H1 (cell line): ENCODE measurements around the gene SPACA5.

Experiments
- CTCF ChIP-seq, 3 experiments: IDR thresholded peaks; 1 replicate in 2 of 3; 2 replicates in 1 of 3; pipeline versions ENCODE4 v1.5.1 to v1.6.1; 2011; ENCODE audit warnings: low read length in 3 of 3, mild to moderate bottlenecking in 3 of 3, inconsistent platforms in 2 of 3, low read depth in 1 of 3, moderate library complexity in 1 of 3; ENCODE audit not compliant: insufficient read depth in 1 of 3; ENCODE audit errors: control extremely low read depth in 1 of 3
- POLR2A ChIP-seq, 2 experiments: IDR thresholded peaks; 1 replicate in 1 of 2; 2 replicates in 1 of 2; pipeline ENCODE4 v1.6.1; 2011; ENCODE audit warnings: low read depth in 2 of 2, low read length in 2 of 2, mild to moderate bottlenecking in 2 of 2; ENCODE audit errors: control extremely low read depth in 1 of 2
- RFX5 ChIP-seq: IDR thresholded peaks from 2 replicates; pipeline ENCODE4 v1.6.1; 2011; ENCODE audit warnings: low read depth, low read length, improper control_type of control experiment, borderline replicate concordance
- TAF1 ChIP-seq: IDR thresholded peaks from 2 replicates; pipeline ENCODE4 v1.6.1; 2011; ENCODE audit warnings: mild to moderate bottlenecking, low read depth, low read length
- TEAD4 ChIP-seq: IDR thresholded peaks from 2 replicates; pipeline ENCODE4 v1.6.1; 2012; ENCODE audit warnings: low read depth, low read length, inconsistent platforms, mixed read lengths
- ZNF274 ChIP-seq: IDR thresholded peaks from 2 replicates; pipeline ENCODE4 v1.7.0; 2012; ENCODE audit warnings: low read length, borderline replicate concordance; ENCODE audit errors: extremely low read depth

DNA sequence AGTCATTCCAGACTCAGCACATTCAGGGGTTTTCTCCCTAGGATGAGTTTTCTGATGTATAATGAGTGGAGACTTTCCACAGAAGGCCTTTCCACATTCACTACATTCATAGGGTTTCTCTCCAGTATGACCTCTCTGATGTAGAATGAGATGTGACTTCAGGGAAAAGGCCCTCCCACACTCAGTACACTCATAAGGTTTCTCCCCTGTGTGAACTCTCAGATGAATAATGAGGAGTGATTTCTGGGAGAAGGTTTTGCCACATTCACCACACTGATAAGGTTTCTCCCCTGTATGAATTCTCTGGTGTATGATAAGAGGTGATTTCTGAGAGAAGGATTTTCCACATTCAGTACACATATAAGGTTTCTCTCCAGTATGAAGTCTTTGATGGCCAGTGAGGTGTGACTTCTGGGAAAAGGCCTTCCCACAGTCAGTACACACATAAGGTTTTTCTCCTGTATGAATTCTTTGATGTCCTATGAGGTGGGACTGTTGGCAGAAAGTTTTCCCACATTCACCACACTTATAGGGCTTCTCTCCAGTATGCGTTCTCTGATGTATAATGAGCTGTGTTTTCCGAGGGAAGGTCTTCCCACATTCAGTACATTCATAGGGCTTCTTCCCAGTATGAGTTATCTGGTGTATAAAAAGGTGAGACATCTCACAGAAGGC, 52.0 kb downstream of the SPACA5 start:
- TF ChIP-seq CTCF (IDR thresholded peaks at IDR 0.05; ENCODE audit: control extremely low read depth in 1 of 3, insufficient read depth in 1 of 3, low read depth in 1 of 3, low read length in 3 of 3) (no peak), TEAD4 (no peak), TAF1 (no peak), ZNF274 (no peak), POLR2A (IDR thresholded peaks at IDR 0.05; ENCODE audit: control extremely low read depth in 1 of 2, low read depth in 2 of 2, low read length in 2 of 2) (no peak), RFX5 (no peak)
